COLO668 (cell line): Measurements from ENCODE around the gene CCDC148.

Experiments used
- DNase-seq: peaks from one replicate; lab custom pipeline; 2025; ENCODE audit not compliant: unreplicated experiment; lab: John Stamatoyannopoulos, UW

The CCDC148 gene

DNA sequence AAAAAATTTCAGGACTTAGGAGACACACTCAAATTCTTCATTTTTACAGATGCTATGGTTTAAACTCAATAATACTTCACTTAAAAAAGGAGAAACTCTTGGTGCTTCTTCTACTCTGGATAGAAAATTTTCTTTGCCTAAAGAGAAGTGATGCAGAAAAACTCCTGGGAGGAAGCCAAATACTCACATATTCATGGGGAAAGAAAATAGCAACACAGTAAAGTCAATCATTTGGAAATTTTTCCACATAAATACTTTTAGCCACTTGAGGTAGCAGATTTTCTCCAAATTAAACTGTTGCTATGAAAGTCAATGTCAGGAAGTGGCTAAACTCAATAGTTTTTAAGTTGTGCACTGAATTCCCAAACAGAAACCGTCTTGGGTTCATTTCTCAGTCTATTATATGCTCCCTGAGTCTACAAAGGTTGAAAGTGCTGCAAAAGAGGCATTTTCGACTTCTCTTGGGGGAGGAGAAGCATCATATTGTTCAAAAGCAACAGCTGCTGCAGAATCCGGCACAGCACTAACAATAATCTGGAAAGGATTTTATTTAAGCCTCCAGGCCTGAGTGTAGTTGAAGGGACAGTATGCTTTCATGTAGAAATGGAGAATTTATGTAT, 273.8 kb downstream of the CCDC148 start:
- no peak for DNase-seq

GRCh38 chr2:158181171-158181570, 275.4 kb downstream of the CCDC148 start:
- peak; percentile 21 for DNase-seq

DNA sequence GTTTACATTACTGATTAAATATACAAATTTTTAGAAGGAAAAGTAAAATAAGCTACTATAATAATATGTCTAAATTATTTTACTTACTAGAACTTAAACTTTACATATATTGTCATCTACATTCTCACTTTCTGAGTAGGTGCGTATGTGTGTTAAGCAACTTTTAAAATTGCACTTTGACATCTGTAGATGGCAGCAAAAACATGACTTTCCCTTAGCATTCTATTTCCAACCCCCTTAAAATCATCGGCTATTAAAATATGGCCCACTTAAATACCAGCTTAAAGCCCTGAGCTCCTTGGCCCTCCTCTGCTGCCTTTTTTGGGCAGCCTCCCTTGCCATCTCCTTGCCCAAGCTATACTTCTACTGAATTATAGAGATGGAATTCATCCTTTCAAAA, 276.9 kb downstream of the CCDC148 start:
- no peak for DNase-seq

- no peak for DNase-seq
Observed at GRCh38 chr2:158178646-158179045, 277.9 kb downstream of the CCDC148 start.

DNA sequence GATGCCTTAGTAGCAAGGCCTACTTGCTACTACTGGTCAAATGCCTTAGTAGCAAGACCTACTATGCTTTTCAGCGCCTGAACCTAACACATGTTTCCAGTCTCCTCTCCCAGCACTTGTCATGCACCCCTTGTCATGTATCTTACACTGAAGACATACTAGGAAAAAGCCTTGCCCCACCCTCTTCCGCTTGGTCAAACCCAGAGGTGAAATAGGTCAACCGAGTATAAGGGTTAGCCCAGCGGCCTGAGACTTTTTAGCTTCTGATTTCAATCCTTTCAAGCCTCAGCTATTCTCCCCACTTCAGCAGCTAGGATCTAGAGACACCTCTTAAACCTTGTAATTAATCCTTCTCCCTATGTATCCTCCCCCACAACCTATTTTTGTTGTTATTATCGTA, 281.6 kb downstream of the CCDC148 start:
- no peak for DNase-seq

DNA sequence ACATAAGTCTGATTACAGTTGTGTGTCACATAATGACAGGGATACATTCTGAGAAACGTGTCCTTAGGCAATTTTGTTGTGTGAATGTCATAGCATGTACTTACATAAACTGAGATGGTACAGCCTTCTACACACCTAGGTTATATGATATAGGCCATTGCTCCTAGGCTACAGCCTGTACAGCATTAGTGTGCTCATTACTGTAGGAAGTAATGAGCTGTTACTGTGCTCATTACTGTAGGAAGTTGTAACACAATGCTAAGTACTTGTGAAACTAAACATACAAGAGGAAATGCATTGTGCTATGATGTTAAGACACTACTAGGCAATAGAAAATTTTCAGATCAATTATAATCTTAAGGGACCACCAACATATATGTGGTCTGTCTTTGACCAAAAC, 282.1 kb downstream of the CCDC148 start:
- no peak for DNase-seq

- DNase-seq: no peak
Observed at GRCh38 chr2:158172719-158173118, 283.8 kb downstream of the CCDC148 start.

DNA sequence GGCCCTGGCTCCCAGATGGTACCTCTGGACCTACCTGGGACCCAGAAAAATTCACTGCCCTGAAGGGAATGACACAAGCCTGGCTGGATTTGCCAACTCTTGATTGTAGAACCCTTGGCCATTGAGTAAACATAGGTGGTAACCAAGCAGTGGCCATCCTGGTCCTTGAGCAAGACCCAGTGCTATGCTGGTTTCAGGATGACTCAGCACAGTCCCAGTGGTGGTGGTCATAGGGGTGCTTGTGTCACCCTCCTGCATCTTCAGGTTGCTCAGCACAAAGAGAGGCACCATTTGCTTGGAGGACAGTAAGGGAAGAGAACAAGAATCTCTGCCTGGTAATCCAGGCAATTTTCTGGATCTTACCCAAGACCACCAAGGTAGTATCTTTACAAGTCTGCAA, 302.0 kb downstream of the CCDC148 start:
- no peak for DNase-seq

DNA sequence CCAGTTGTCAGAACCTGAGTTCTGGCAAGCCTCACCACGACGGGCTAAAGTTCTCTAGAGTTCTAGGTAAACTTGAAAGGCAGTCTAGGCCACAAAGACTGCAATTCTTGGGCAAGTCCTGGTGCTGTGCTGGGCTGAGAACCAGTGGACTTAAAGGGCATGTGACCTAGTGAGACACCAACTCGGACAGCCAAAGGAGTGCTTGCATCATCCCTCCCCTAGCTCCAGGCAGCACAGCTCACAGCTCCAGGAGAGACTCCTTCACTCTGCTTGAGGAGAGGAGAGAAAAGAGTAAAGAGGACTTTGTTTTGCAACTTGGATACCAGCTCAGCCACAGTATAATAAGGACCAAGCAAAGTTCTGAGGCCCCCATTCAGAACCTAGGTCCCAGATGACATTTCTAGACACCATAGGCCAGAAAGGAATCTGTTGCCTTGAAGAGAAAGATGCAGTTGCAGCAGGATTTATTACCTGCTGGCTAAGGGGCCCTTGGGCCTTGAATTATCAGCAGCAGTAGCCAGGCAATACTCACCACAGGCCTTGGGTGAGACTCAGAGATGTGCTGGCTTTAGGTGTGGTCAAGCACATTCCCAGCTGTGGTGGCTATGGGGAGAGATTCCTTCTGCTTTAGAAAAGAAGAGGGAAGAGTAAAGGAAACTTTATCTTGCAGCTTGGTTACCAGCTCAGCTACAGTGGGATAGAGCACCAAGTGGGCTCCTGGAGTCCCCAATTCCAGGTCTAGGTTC, 303.1 kb downstream of the CCDC148 start:
- DNase-seq: no peak

DNA sequence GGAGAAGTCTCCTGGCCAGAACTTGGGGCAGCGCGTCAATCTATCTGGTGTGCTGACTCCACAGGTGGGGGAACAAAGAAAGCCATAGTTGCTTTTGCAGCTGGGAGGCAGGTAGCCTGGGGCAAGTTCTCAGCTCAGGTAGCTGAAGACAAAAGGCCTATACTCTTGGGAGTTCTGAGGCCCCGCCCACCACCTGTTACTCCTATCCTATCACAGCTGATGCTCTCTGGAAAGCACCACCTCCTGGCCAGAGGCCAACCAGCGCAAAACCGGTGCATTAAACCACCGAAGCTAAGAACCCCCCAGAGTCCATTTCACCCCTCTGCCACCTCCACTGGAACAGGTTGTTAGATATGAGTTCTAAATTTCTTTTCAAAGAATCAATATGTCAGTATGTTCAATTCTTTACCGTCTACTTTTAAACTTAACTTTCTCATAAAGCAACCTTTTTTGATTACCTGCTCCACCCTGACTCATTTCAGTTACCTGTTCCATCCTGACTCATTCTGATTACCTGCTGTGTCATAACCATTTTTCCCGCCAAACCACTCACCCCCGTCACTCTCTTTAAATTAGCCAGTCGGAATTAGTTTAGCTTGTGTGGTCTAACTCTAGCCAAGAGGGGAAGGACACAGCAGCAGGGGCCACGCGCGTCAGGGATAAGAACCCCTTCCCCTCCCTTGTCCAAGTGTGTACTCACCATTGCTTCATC, 311.5 kb downstream of the CCDC148 start:
- DNase-seq: peak; percentile 22

GRCh38 chr2:158143703-158144360, 312.7 kb downstream of the CCDC148 start:
- no peak for DNase-seq

DNA sequence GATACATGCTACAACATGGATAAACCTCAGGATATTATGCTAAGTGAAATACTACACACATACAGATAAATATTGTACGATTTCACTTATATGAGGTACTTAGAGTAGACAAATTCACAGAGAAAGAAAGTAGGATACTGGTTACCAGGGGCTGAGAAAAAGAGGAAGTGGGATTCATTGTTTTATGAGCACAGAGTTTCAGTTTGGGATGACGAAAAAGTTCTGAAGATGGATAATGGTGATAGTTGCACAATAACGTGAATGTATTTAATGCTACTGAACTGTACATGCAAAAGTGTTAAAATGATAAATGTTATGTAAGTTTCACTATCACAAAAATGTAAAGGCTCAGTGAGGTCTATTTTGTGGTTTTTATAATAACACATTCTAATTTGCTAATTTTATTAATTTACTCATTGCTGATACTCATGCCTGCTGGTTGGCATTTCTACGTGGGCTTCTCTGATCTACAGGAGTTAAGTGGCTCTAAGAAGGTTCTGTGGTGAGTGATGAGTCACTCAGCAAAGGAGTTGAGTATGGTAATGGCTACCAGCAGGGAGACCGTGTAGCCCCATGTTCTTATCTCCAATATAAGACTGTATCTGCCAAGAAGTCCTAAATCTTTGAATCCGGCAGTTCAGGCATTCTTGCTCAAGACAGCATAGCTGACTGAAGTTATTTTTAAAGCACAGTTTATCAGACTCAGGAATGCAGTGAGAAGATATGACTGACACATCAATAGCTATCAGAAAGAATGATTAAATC, 313.8 kb downstream of the CCDC148 start:
- DNase-seq: no peak

- no peak for DNase-seq
Observed at GRCh38 chr2:158142165-158142564, 314.4 kb downstream of the CCDC148 start.

DNA sequence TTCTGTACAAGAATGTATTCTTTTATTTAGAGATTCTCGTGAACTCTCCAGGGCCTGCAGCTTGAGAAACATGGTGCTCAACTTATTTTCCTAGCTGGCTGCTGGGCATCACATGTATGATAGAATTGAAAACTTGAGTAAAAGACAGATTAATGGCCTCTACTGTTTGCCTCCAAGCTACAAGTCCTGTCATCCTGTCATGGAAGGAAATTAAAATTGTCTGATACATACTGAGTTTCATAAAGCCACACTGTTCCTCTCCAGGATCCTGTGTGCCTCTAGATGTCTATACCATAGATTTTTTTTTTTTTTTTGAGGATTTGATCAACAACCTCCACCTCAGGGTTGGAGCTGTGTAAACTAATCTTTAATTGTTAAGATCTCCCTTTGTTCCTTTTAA, 316.4 kb downstream of the CCDC148 start:
- no peak for DNase-seq

- no peak for DNase-seq
Observed at GRCh38 chr2:158138255-158138654, 318.3 kb downstream of the CCDC148 start.

DNA sequence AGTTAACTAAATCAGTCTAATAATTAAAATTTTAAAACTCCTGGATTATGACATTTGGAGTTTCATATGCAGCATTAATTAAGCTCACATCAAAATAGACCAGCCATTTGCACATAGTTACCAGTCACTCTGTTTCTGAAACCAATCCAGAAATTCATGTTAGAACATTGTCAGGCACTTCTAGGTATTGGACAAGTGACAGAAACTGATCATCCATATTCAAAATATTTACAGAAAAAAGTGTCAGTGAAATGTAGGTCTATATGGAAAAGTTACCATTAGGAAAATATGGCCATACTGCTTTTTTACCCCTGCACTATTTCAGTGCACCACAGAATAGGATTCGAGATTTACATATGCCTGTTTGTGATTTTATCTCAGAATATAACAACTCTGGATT, 321.5 kb downstream of the CCDC148 start:
- no peak for DNase-seq

GRCh38 chr2:158134655-158135054, 321.9 kb downstream of the CCDC148 start:
- no peak for DNase-seq

DNA sequence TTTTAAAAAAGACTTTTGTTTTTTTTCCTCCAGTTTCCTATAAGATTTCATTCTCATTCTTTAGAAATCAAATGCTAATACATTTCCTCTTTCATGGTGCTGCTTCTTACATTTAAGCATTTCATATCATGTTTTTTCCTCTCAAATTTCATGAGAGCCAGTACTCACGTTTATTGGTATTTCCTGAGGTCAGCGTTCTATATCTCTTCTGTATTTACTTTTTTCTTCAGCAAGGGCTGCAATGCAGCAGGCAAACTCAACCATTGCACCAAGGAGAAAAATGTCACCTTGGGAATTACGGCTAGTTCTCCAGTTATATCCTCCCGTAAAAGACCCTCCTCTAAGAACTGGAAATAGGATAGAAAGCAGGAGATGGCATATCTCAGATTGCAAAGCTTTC, 322.5 kb downstream of the CCDC148 start:
- no peak for DNase-seq

DNA sequence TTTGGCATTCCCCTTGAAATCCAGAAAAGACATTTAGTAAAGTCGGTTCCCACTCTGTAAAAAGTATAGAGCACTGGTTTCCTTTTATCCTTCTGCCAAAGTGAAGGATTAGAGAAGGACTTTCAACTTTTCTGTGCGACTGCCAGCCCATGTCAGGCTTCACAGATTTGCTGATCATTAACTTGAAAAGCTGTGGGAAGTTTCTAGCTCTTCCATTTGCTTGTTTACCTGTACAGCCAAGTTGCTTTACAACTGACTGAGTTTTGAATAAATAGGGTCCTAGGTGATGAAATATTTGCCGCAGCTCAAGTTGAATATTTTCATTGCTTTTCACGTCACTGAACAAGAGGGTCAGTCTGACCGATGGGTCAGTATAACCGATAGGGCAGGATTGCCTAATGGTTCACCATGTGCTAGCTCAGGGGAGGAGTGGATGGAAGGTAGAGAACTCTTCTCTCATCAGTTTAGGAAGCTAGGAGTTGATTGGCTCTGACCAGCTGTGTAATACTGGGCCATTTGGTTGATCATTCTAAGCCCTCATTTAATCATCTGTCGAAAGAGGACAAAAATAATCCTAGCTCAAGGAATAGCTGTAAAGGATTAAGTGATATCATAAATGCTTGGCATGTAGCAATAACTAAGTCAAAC, 324.5 kb downstream of the CCDC148 start:
- DNase-seq: no peak

DNA sequence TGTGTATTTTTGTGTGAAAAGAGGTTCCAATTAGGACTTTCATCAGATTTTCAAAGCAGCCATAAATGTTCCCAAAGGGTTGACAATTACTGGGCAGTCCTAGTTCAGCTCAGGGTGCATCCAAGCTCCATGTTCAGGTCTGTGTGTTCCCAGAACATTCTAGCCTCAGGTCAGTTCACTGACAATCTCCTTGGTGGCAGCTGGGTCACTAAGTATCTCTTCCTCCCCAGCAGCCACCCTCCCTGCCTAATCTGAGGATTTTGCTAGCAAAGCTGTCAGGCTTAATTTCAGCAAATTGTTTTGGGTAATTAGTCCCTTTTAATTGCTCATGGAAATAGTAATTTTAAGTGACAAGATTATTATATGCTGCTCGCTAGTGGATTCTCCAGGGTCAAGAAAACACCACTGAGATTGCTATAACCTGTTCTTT, 325.1 kb downstream of the CCDC148 start:
- DNase-seq: no peak
